Neural crest cell (in vitro differentiated cells): ENCODE results near the gene MXD4. TPM values are rescaled to one million over a fixed set of nuclear protein-coding genes. Genes with fewer than 3 reads are reported as not detected.
A peak's percentile ranks its signal among the peaks of the same experiment; 100 is the strongest.

Experiments
- DNase-seq: peaks from one replicate; pipeline ENCODE4 v3.0.0; 2021; ENCODE audit warnings: low read depth, mixed read lengths, low spot score
- H3K27ac Mint-ChIP-seq: one replicate; pipeline ENCODE4 v1.8.0; 2021; ENCODE audit warnings: mild to moderate bottlenecking, mixed read lengths; ENCODE audit not compliant: unreplicated experiment
- H3K27me3 Mint-ChIP-seq: 2 replicates; pipeline ENCODE4 v1.8.0; 2021; ENCODE audit warnings: low read depth, mild to moderate bottlenecking, mixed read lengths
- H3K36me3 Mint-ChIP-seq: 2 replicates; pipeline ENCODE4 v1.8.0; 2021; ENCODE audit warnings: low read depth, mild to moderate bottlenecking, mixed read lengths
- H3K4me1 Mint-ChIP-seq: 2 replicates; pipeline ENCODE4 v1.8.0; 2021; ENCODE audit warnings: mixed read lengths
- H3K4me3 Mint-ChIP-seq: one replicate; pipeline ENCODE4 v1.8.0; 2021; ENCODE audit warnings: mild to moderate bottlenecking, mixed read lengths
- H3K9me3 Mint-ChIP-seq: 2 replicates; pipeline ENCODE4 v1.8.0; 2021; ENCODE audit warnings: mixed read lengths
- CTCF ChIP-seq: fragments of 200-600 bp; sonication (generic); conservative IDR thresholded peaks from 2 replicates; pipeline ENCODE4 v1.5.0; 2021; ENCODE audit warnings: antibody characterized with exemption, mild to moderate bottlenecking
- total RNA-seq: library from RNA; stranded (reverse); gene quantifications from 2 replicates; pipeline ENCODE4 v1.2.1, GENCODE V29; 2021

Gene MXD4
- total RNA-seq, 1 donor from 2014 or later, result 54.3 TPM

DNA sequence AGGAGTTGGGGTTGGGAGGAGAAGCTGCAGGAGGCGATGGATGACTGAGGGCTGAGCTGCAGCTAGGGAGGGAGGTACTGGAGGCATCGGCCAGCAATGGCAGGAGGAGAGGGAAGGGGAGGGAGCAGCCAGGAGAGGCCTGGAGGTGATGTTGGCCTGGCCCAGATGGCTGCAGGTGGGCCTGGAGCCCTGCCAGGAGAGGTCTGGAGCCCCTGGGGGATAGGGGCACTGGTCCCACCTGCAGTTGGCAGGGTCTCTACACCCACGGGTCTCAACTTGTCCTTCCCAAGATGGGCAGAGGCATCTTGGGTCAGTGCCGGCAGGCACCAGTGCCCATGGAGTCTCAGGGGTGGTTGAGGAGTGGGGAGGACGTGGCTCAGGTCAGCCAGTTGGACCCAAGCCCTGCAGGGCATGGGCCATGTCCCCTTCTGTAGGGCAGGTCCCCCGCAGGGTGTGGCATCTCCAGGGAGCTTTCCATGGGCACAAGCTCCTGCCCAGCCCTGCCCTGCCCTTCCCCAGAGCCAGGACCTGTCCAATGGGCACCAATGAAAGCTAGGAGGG lies 2.7 kb upstream of the MXD4 start:
- no peak overlapping the region for H3K4me3 Mint-ChIP-seq
- no peaks in the 10 kb centered on the region for H3K36me3 Mint-ChIP-seq
- no peak for DNase-seq
- H3K9me3 Mint-ChIP-seq, result no peaks in the 10 kb centered on the region
- H3K4me1 Mint-ChIP-seq, result peaks cover 5% of the 10 kb centered on the region
- TF ChIP-seq CTCF, result no peak
- no peak overlapping the region for H3K27ac Mint-ChIP-seq
- H3K27me3 Mint-ChIP-seq, result no peaks in the 10 kb centered on the region

DNA sequence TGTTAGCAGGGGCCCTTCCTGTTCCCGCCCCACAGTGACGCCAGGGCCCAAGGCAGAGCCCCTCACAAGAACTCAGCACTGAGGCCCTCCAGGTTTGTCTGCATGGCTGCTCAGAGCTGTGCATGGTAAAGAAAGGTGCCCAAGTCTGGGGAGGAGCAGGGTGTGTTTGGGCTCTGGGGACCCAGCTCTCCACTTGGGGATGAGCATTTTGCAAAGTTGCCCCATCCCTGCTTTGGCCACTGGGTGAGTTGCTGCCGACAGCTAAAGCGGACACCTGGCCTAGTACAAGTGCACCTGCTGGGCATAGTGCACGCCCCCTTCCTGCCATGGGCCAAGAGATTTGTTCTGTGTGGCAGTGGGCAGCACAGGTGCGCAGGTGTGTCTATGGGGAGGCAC lies 2.0 kb upstream of the MXD4 start:
- Mint-ChIP-seq H3K4me3 (peak overlapping the region; percentile 67), H3K4me1 (peaks cover 5% of the 10 kb centered on the region), H3K9me3 (no peaks in the 10 kb centered on the region), H3K27me3 (no peaks in the 10 kb centered on the region), H3K36me3 (no peaks in the 10 kb centered on the region), H3K27ac (no peak overlapping the region)
- TF ChIP-seq CTCF, result no peak
- no peak for DNase-seq

GRCh38 chr4:2262944-2263250 lies 988 bp upstream of the MXD4 start:
- TF ChIP-seq CTCF, result no peak
- no peak for DNase-seq
- Mint-ChIP-seq H3K4me1 (peaks cover 5% of the 10 kb centered on the region), H3K27ac (peak overlapping the region; percentile 50), H3K36me3 (no peaks in the 10 kb centered on the region), H3K27me3 (no peaks in the 10 kb centered on the region), H3K4me3 (peak overlapping the region; percentile 91), H3K9me3 (no peaks in the 10 kb centered on the region)

DNA sequence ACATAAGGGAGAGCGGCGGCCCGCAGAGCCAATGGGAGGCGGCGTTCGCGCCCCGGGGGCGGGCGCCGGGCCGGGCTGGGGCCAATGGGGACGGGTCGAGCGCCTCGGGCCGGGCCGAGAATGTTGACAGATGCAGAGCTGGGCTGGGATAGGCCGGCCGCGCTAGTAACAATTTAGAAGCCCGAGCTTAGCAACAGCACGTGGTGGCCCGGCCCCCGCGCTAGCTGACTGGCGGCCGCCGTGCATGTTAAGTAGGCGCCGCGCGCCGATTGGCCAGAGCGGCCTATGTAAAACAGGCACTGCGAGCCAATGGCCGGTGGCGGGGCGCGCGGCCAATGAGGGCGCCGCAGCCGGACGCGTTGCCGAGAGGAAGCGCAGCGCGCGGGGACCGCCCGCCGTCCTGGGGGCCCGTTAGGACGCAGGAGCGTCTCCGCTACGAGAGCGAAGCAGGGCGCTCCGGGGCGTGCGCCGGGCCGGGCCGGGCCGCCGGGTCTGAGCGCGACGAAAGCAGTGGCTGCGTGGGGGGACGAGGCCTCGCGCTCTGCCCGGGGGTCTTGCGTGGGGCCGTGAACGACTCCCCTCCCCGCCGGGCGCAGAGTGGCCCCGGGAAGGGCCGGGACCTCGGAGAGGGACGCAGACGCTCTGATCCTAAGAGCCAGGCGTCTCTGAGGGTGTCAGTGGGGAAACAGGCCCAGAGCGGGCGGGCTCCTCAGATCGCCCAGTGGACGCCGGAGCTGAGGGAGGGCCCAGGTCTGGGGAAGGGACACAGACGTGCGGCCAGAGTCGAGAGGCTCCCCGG lies 435 bp upstream of the MXD4 start:
- H3K27ac Mint-ChIP-seq, result peak overlapping the region; percentile 50
- H3K36me3 Mint-ChIP-seq, result no peaks in the 10 kb centered on the region
- H3K4me3 Mint-ChIP-seq, result peak overlapping the region; percentile 91
- no peak for TF ChIP-seq CTCF
- no peaks in the 10 kb centered on the region for H3K9me3 Mint-ChIP-seq
- H3K27me3 Mint-ChIP-seq, result no peaks in the 10 kb centered on the region
- H3K4me1 Mint-ChIP-seq, result peaks cover 5% of the 10 kb centered on the region
- DNase-seq, result peak; percentile 94

- no peaks in the 10 kb centered on the region for H3K36me3 Mint-ChIP-seq
These were observed 628 bp downstream of the MXD4 start for GRCh38 chr4:2261110-2261852.

More at GRCh38 chr4:2261110-2261852, 628 bp downstream of the MXD4 start:
- peak; percentile 40 for DNase-seq
- Mint-ChIP-seq H3K9me3 (no peaks in the 10 kb centered on the region), H3K4me3 (peak overlapping the region; percentile 61), H3K4me1 (peaks cover 5% of the 10 kb centered on the region), H3K27ac (no peak overlapping the region), H3K27me3 (no peaks in the 10 kb centered on the region)
- no peak for TF ChIP-seq CTCF
